Pancreas (tissue), 10 donors: ENCODE data around the gene RNF114. TPM values are rescaled to one million over a fixed set of nuclear protein-coding genes. Genes with fewer than 3 reads are reported as not detected.

Experiments
- ATAC-seq, 4 donors: fragments of 200-7000 bp; cut with Tn5 transposase; one replicate each; pipeline versions ENCODE4 v1.8.0 to v1.9.1; 2020; ENCODE audit warnings: mild to moderate bottlenecking in 4 of 4, moderate library complexity in 4 of 4
- DNase-seq, 6 donors: peaks; one replicate each; pipeline ENCODE4 v3.0.0-alpha.2; 2020
- FAIRE-seq: peaks from 2 replicates; lab custom pipeline; 2012; peaks lifted over from hg19 to GRCh38; lab: Jason Lieb, UNC
- H3K27ac ChIP-seq, 4 donors: fragments of 200-600 bp; sonication (generic); 1 replicate in 3 of 4; 2 replicates in 1 of 4; pipeline versions ENCODE4 v1.5.0 to v1.8.0; 2020
- H3K27me3 ChIP-seq, 4 donors: fragments of 200-600 bp; one replicate each; pipeline ENCODE4 v1.8.0; 2021
- H3K36me3 ChIP-seq, 3 donors: fragments of 200-600 bp; sonication (generic) in 1 of 3; one replicate each; pipeline versions ENCODE4 v1.5.0 to v1.8.0; 2020 to 2021
- H3K4me1 ChIP-seq, 3 donors: fragments of 200-600 bp; one replicate each; pipeline ENCODE4 v1.8.0; 2021
- H3K4me3 ChIP-seq, 4 donors: fragments of 200-600 bp; sonication (generic) in 2 of 4; one replicate each; pipeline versions ENCODE4 v1.5.0 to v1.8.0; 2020 to 2021
- H3K9me3 ChIP-seq, 4 donors: fragments of 200-600 bp; one replicate each; pipeline ENCODE4 v1.8.0; 2021
- WGBS, 2 donors: extraction: QIAGEN DNeasy Blood & Tissue Kit; methylation state at CpG; one replicate each; pipeline ENCODE4 v1.1.7; 2013; 5-methylcytosine and 5-hydroxymethylcytosine counted together
- intact Hi-C, 3 donors: fragments of 100-400 bp; cut with DNase I; formaldehyde crosslinking; loops; one replicate each; pipeline versions ENCODE4 v1.11.1 to v1.14.2; 2022
- polyA plus RNA-seq, 2 donors: library from polyadenylated mRNA; stranded (reverse); fragments of 200-250 nt; gene quantifications; one replicate each; pipeline ENCODE4 v1.2.3, GENCODE V29; 2013
- total RNA-seq, 6 donors: library from RNA; stranded (reverse); fragmentation: NEBNext Ultra II Directional in 4 of 6; extraction: Animal tissue kit (Norgen Biotek cat#: 25700) in 4 of 6; gene quantifications; one replicate each; pipeline versions ENCODE4 v1.2.1 to v1.2.4, GENCODE V29; 2021 to 2023
- TF ChIP-seq, protein P1 (sequence below), 4 donors: fragments of 200-600 bp; sonication (generic) in 3 of 4; IDR thresholded peaks; one replicate each; pipeline versions ENCODE4 v1.5.0 to v1.8.0; 2021; ENCODE audit warnings: antibody characterized with exemption in 4 of 4
- donor health status: healthy with polysubstance abuse.
- donor health status: DM: no; HTN: no; CAD: no; lungs with moderate emphysema.
- donor health status: DM: no; HTN: no; CAD: no.
- donor health status: control.
- donor health status: control.
- donor health status: Bipolar disorder and iron deficiency.
- donor health status: DM: yes; HTN: yes; CAD: no.
- donor health status: DM: no; HTN: no; CAD: no.
- donor health status: DM: no; HTN: no; CAD: no.
- donor health status: DM: yes; HTN: yes; CAD: no.

Gene RNF114
- total and polyA plus RNA-seq, 8 donors, result 33.3 to 61.9 (median 44.0) TPM

DNA sequence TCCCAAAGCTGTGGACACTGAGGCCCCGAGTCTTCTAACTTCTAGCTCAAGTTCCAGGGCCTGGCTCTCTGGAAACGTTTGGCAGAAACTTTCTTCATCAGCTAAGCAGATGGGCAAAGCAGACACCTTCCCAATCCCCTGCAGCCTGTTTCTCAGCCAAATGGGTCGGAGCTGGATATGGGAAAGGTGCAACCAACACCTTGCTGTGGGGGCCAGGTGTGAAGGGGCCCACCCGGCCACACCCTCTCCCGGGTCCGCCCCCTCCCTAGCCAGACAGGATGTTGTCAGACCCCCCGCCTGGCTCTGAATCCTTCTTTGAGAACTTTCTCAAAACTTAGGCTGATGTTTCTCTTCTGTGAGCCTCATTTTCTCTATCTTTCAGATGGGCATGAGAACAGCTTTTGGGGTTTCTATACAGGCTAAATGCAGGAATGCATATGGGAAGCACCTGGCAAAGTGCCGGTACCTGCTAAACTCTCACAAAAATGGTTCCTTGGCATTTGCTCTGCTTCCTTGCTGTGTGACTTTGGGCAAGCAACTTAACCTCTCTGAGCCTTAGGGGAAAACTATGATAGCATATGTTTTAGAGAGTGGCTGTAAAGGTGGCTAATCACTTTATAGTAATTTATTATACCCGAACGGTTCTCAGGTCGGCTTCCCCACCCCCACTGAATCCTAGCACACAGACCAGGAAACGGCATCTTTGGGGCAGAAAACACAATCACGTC lies 48.4 kb downstream of the RNF114 start:
- Histone ChIP-seq H3K4me1 (peaks cover 0 to 7% (median 4%) of the 10 kb centered on the region in 3 donors), H3K27ac (no peak overlapping the region), H3K36me3 (no peaks in the 10 kb centered on the region), H3K4me3 (peak overlapping the region in 1 of 4 donors; percentile 48), H3K27me3 (no peaks in the 10 kb centered on the region), H3K9me3 (no peaks in the 10 kb centered on the region)
- FAIRE-seq (no peak), ATAC-seq (no peak), DNase-seq (no peak)
- intact Hi-C loops, result loop anchor here in 2 of 3 donors (5.0 to 10.0 kb wide), 3 partner anchors 83 to 190 kb away; partner anchors contain the start of gene PEDS1 (in 1 of the 2)
- WGBS, 2 donors, result 78 to 79% methylated on average over 13 of the region's 13 CpGs
- TF ChIP-seq, protein P1, sequence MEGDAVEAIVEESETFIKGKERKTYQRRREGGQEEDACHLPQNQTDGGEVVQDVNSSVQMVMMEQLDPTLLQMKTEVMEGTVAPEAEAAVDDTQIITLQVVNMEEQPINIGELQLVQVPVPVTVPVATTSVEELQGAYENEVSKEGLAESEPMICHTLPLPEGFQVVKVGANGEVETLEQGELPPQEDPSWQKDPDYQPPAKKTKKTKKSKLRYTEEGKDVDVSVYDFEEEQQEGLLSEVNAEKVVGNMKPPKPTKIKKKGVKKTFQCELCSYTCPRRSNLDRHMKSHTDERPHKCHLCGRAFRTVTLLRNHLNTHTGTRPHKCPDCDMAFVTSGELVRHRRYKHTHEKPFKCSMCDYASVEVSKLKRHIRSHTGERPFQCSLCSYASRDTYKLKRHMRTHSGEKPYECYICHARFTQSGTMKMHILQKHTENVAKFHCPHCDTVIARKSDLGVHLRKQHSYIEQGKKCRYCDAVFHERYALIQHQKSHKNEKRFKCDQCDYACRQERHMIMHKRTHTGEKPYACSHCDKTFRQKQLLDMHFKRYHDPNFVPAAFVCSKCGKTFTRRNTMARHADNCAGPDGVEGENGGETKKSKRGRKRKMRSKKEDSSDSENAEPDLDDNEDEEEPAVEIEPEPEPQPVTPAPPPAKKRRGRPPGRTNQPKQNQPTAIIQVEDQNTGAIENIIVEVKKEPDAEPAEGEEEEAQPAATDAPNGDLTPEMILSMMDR (IDR thresholded peaks at IDR 0.05), result no peak

- WGBS, 2 donors, result 72 to 82% methylated on average over 6 of the region's 6 CpGs
- H3K27me3 ChIP-seq, result no peaks in the 10 kb centered on the region
- H3K27ac ChIP-seq, result no peak overlapping the region
- TF ChIP-seq, protein P1 (IDR thresholded peaks at IDR 0.05), result no peak
- DNase-seq (peak in 1 of 6 donors; percentile 20), ATAC-seq (no peak), FAIRE-seq (no peak)
- intact Hi-C loops, result loop anchor here in 2 of 3 donors (10.0 kb wide), 2 partner anchors 170 to 190 kb away; partner anchors contain the start of gene PEDS1 (in 1 of the 2)
- H3K9me3 ChIP-seq, result no peaks in the 10 kb centered on the region
- H3K36me3 ChIP-seq, result no peaks in the 10 kb centered on the region
- H3K4me3 ChIP-seq, result peak overlapping the region in 1 of 4 donors; percentile 48
- H3K4me1 ChIP-seq, result peaks cover 0 to 7% (median 4%) of the 10 kb centered on the region in 3 donors
Observed at GRCh38 chr20:49985157-49985556, 49.0 kb downstream of the RNF114 start.

- WGBS, 2 donors, result 84 to 86% methylated on average over 13 of the region's 13 CpGs
- Histone ChIP-seq H3K36me3 (no peaks in the 10 kb centered on the region), H3K9me3 (no peaks in the 10 kb centered on the region), H3K27me3 (no peaks in the 10 kb centered on the region), H3K4me1 (peaks cover 0 to 7% (median 4%) of the 10 kb centered on the region in 3 donors), H3K27ac (no peak overlapping the region), H3K4me3 (peak overlapping the region in 1 of 4 donors; percentile 48)
- no peak for ATAC-seq
- DNase-seq, result no peak
- TF ChIP-seq, protein P1 (IDR thresholded peaks at IDR 0.05), result no peak
- FAIRE-seq, result no peak
- intact Hi-C loops, result loop anchor here in 2 of 3 donors (10.0 kb wide), 2 partner anchors 169 to 189 kb away; partner anchors contain the start of gene PEDS1 (in 1 of the 2)
Observed at GRCh38 chr20:49985617-49986016, 49.4 kb downstream of the RNF114 start.

DNA sequence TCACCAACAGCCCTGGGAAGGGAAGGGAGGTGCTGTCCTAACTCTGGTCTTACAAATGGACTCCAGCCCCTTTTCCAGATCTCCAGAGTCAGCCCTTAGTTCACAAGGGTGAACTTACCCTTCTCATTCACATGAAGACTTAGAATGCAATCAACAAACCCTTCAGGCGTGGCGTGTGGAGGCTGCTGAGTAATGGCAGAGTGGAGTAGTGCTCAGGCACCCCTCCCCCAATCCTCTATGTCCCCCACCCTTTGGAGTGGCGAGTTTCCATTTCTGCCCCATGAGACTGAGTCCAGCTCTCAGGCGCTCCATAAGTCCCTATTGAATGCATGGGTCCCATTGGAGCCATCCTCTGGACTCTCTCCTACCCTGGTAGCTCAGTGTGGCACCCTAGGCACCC lies 49.9 kb downstream of the RNF114 start:
- DNase-seq (no peak), ATAC-seq (no peak), FAIRE-seq (no peak)
- TF ChIP-seq, protein P1 (IDR thresholded peaks at IDR 0.05), result no peak
- Histone ChIP-seq H3K36me3 (no peaks in the 10 kb centered on the region), H3K4me1 (peaks cover 0 to 7% (median 4%) of the 10 kb centered on the region in 3 donors), H3K27ac (no peak overlapping the region), H3K27me3 (no peaks in the 10 kb centered on the region), H3K9me3 (no peaks in the 10 kb centered on the region), H3K4me3 (peak overlapping the region in 1 of 4 donors; percentile 48)
- intact Hi-C loops, result loop anchor here in 2 of 3 donors (10.0 kb wide), 2 partner anchors 169 to 189 kb away; partner anchors contain the start of gene PEDS1 (in 1 of the 2)
- 84 to 90% methylated on average over 4 of the region's 4 CpGs for WGBS, 2 donors
